Immature natural killer cell (primary cell): ENCODE data around the gene FANCE. TPM values are rescaled to one million over a fixed set of nuclear protein-coding genes. Genes with fewer than 3 reads are reported as not detected.

Experiments
- DNase-seq, 3 donors: peaks; one replicate each; pipeline ENCODE4 v3.0.0; 2022; ENCODE audit warnings: mixed read lengths in 1 of 3
- H3K27ac Mint-ChIP-seq, 6 donors: one replicate each; pipeline ENCODE4 v1.8.0; 2020; ENCODE audit warnings: mixed read lengths in 6 of 6, mild to moderate bottlenecking in 5 of 6, inconsistent platforms in 4 of 6, moderate library complexity in 3 of 6
- H3K27me3 Mint-ChIP-seq, 3 donors: one replicate each; pipeline ENCODE4 v1.8.0; 2020 to 2021; ENCODE audit warnings: low read depth in 3 of 3, mild to moderate bottlenecking in 3 of 3, mixed read lengths in 3 of 3, moderate library complexity in 3 of 3, inconsistent platforms in 1 of 3
- H3K36me3 Mint-ChIP-seq, 3 donors: one replicate each; pipeline ENCODE4 v1.8.0; 2020; ENCODE audit warnings: mixed read lengths in 3 of 3, inconsistent platforms in 2 of 3, mild to moderate bottlenecking in 2 of 3
- H3K4me1 Mint-ChIP-seq, 2 donors: one replicate each; pipeline ENCODE4 v1.8.0; 2020; ENCODE audit warnings: inconsistent platforms in 2 of 2, mild to moderate bottlenecking in 2 of 2, mixed read lengths in 2 of 2, moderate library complexity in 1 of 2
- H3K4me3 Mint-ChIP-seq, 5 donors: one replicate each; pipeline ENCODE4 v1.8.0; 2020; ENCODE audit warnings: mild to moderate bottlenecking in 5 of 5, mixed read lengths in 5 of 5, inconsistent platforms in 3 of 5, moderate library complexity in 3 of 5
- H3K9me3 Mint-ChIP-seq, 6 donors: one replicate each; pipeline ENCODE4 v1.8.0; 2020; ENCODE audit warnings: mild to moderate bottlenecking in 6 of 6, mixed read lengths in 6 of 6, inconsistent platforms in 4 of 6, moderate library complexity in 3 of 6
- polyA plus RNA-seq, 3 donors: library from polyadenylated mRNA; unstranded; fragments of 300-500 nt; fragmentation: Illumina TruSeq; gene quantifications; one replicate each; pipeline ENCODE4 v1.2.3, GENCODE V29; 2021

Gene FANCE
- polyA plus RNA-seq, 3 donors from 2014 or later: 2.2 to 5.4 (median 3.1) TPM

GRCh38 chr6:35487658-35488516 lies 35.7 kb downstream of the FANCE start:
- Mint-ChIP-seq H3K4me1 (peaks cover 0 to 3% of the 10 kb centered on the region in 2 donors), H3K27ac (no peak overlapping the region), H3K27me3 (peaks cover 3 to 4% (median 3%) of the 10 kb centered on the region in 3 donors), H3K9me3 (no peaks in the 10 kb centered on the region), H3K4me3 (no peak overlapping the region), H3K36me3 (no peaks in the 10 kb centered on the region)
- DNase-seq: no peak

GRCh38 chr6:35488517-35488862 lies 36.4 kb downstream of the FANCE start:
- Mint-ChIP-seq H3K4me1 (peaks cover 0 to 3% of the 10 kb centered on the region in 2 donors), H3K9me3 (no peaks in the 10 kb centered on the region), H3K27ac (no peak overlapping the region), H3K4me3 (no peak overlapping the region), H3K36me3 (no peaks in the 10 kb centered on the region), H3K27me3 (peaks cover 3 to 8% (median 6%) of the 10 kb centered on the region in 3 donors)
- no peak for DNase-seq

GRCh38 chr6:35489066-35489465 lies 36.9 kb downstream of the FANCE start:
- no peak for DNase-seq
- H3K36me3 Mint-ChIP-seq: no peaks in the 10 kb centered on the region
- H3K4me3 Mint-ChIP-seq: no peak overlapping the region
- peaks cover 0 to 3% of the 10 kb centered on the region in 2 donors for H3K4me1 Mint-ChIP-seq
- H3K27me3 Mint-ChIP-seq: peaks cover 3 to 13% (median 6%) of the 10 kb centered on the region in 3 donors
- no peaks in the 10 kb centered on the region for H3K9me3 Mint-ChIP-seq
- no peak overlapping the region for H3K27ac Mint-ChIP-seq

- H3K9me3 Mint-ChIP-seq: no peaks in the 10 kb centered on the region
- H3K27ac Mint-ChIP-seq: no peak overlapping the region
- H3K4me3 Mint-ChIP-seq: no peak overlapping the region
- H3K36me3 Mint-ChIP-seq: no peaks in the 10 kb centered on the region
- H3K27me3 Mint-ChIP-seq: peaks cover 3 to 13% (median 6%) of the 10 kb centered on the region in 3 donors
- peaks cover 0 to 3% of the 10 kb centered on the region in 2 donors for H3K4me1 Mint-ChIP-seq
- no peak for DNase-seq
These were observed 38.1 kb downstream of the FANCE start for GRCh38 chr6:35489995-35490791.

- H3K4me1 Mint-ChIP-seq: peaks cover 0 to 5% of the 10 kb centered on the region in 2 donors
- H3K27ac Mint-ChIP-seq: peak overlapping the region in 2 of 6 donors; percentile 25 to 77
- H3K36me3 Mint-ChIP-seq: no peaks in the 10 kb centered on the region
- H3K9me3 Mint-ChIP-seq: no peaks in the 10 kb centered on the region
- no peak overlapping the region for H3K4me3 Mint-ChIP-seq
- no peak for DNase-seq
- peaks cover 3 to 13% (median 6%) of the 10 kb centered on the region in 3 donors for H3K27me3 Mint-ChIP-seq
These were observed 38.9 kb downstream of the FANCE start for GRCh38 chr6:35490821-35491557.

GRCh38 chr6:35491558-35492257 lies 39.6 kb downstream of the FANCE start:
- H3K36me3 Mint-ChIP-seq: no peaks in the 10 kb centered on the region
- H3K9me3 Mint-ChIP-seq: no peaks in the 10 kb centered on the region
- H3K27ac Mint-ChIP-seq: no peak overlapping the region
- H3K4me3 Mint-ChIP-seq: no peak overlapping the region
- no peak for DNase-seq
- H3K27me3 Mint-ChIP-seq: peaks cover 3 to 13% (median 6%) of the 10 kb centered on the region in 3 donors
- peaks cover 0 to 5% of the 10 kb centered on the region in 2 donors for H3K4me1 Mint-ChIP-seq

GRCh38 chr6:35492258-35492973 lies 40.3 kb downstream of the FANCE start:
- Mint-ChIP-seq H3K4me3 (no peak overlapping the region), H3K4me1 (peaks cover 0 to 5% of the 10 kb centered on the region in 2 donors), H3K36me3 (no peaks in the 10 kb centered on the region), H3K27me3 (peaks cover 3 to 13% (median 4%) of the 10 kb centered on the region in 3 donors), H3K27ac (peak overlapping the region in 1 of 6 donors; percentile 38), H3K9me3 (no peaks in the 10 kb centered on the region)
- no peak for DNase-seq

- H3K27me3 Mint-ChIP-seq: peaks cover 3 to 13% (median 4%) of the 10 kb centered on the region in 3 donors
- H3K9me3 Mint-ChIP-seq: no peaks in the 10 kb centered on the region
- H3K27ac Mint-ChIP-seq: peak overlapping the region in 2 of 6 donors; percentile 38 to 77
- peaks cover under 1 to 5% of the 10 kb centered on the region in 2 donors for H3K4me1 Mint-ChIP-seq
- no peaks in the 10 kb centered on the region for H3K36me3 Mint-ChIP-seq
- DNase-seq: no peak
- H3K4me3 Mint-ChIP-seq: peak overlapping the region in 1 of 5 donors; percentile 17
These were observed 40.8 kb downstream of the FANCE start for GRCh38 chr6:35492974-35493284.

- H3K9me3 Mint-ChIP-seq: no peaks in the 10 kb centered on the region
- peaks cover 6 to 7% of the 10 kb centered on the region in 2 donors for H3K4me1 Mint-ChIP-seq
- peak overlapping the region in 2 of 6 donors; percentile 38 to 77 for H3K27ac Mint-ChIP-seq
- peak in 2 of 3 donors; percentile 19 to 25 for DNase-seq
- peaks cover 3 to 13% (median 6%) of the 10 kb centered on the region in 3 donors for H3K27me3 Mint-ChIP-seq
- no peaks in the 10 kb centered on the region for H3K36me3 Mint-ChIP-seq
- peak overlapping the region in 1 of 5 donors; percentile 17 for H3K4me3 Mint-ChIP-seq
These were observed 41.3 kb downstream of the FANCE start for GRCh38 chr6:35493307-35493983.

- Mint-ChIP-seq H3K27ac (peak overlapping the region in 3 of 6 donors; percentile 1 to 50 (median 38)), H3K27me3 (peaks cover 3 to 13% (median 11%) of the 10 kb centered on the region in 3 donors), H3K36me3 (no peaks in the 10 kb centered on the region), H3K9me3 (no peaks in the 10 kb centered on the region), H3K4me1 (peaks cover 10 to 13% of the 10 kb centered on the region in 2 donors), H3K4me3 (peak overlapping the region in 1 of 5 donors; percentile 12)
- DNase-seq: no peak
These were observed 42.0 kb downstream of the FANCE start for GRCh38 chr6:35494161-35494563.

GRCh38 chr6:35495258-35496035 lies 43.3 kb downstream of the FANCE start:
- Mint-ChIP-seq H3K36me3 (no peaks in the 10 kb centered on the region), H3K9me3 (no peaks in the 10 kb centered on the region), H3K4me3 (peak overlapping the region; percentile 63 to 80 (median 78)), H3K4me1 (peaks cover 10 to 13% of the 10 kb centered on the region in 2 donors), H3K27me3 (peaks cover 3 to 21% (median 16%) of the 10 kb centered on the region in 3 donors), H3K27ac (peak overlapping the region in 1 of 6 donors; percentile 84)
- DNase-seq: no peak
